C4-2B (cell line): Measurements from ENCODE around the gene TFPI.

Experiments
- ZFX ChIP-seq: fragments of 450-650 bp; IDR thresholded peaks from 2 replicates; pipeline ENCODE4 v1.6.1; 2017
- TF ChIP-seq, protein P1 (sequence below): fragments of 450-650 bp; conservative IDR thresholded peaks from 2 replicates; pipeline ENCODE4 v1.5.1; 2017; ENCODE audit warnings: mild to moderate bottlenecking

DNA sequence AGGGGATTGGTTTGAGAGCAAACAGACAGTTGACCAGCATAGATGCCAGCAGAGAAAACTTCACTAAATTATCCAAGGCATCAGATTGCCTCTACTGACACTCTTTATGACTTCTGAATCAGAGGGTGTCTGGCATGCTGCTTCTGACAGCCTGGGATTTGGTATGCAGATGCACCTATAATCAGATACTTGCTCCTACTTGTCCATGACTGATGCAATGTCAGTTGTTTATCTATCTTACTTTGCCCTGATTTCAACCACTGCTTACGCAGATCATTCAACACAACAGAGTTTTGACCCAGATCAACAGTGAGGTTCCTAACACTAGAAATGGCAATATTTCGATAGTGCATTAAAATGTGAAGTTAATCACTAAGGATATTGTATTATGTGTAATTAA is 83.5 kb downstream of the TFPI start:
- TF ChIP-seq, protein P1, sequence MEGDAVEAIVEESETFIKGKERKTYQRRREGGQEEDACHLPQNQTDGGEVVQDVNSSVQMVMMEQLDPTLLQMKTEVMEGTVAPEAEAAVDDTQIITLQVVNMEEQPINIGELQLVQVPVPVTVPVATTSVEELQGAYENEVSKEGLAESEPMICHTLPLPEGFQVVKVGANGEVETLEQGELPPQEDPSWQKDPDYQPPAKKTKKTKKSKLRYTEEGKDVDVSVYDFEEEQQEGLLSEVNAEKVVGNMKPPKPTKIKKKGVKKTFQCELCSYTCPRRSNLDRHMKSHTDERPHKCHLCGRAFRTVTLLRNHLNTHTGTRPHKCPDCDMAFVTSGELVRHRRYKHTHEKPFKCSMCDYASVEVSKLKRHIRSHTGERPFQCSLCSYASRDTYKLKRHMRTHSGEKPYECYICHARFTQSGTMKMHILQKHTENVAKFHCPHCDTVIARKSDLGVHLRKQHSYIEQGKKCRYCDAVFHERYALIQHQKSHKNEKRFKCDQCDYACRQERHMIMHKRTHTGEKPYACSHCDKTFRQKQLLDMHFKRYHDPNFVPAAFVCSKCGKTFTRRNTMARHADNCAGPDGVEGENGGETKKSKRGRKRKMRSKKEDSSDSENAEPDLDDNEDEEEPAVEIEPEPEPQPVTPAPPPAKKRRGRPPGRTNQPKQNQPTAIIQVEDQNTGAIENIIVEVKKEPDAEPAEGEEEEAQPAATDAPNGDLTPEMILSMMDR = no peak
- TF ChIP-seq ZFX = no peak
